GM12874 (cell line): ENCODE measurements around the gene AURKAIP1.

Experiments
- CTCF ChIP-seq: IDR thresholded peaks from 2 replicates; pipeline ENCODE4 v1.5.1; 2011; ENCODE audit warnings: low read depth, mild to moderate bottlenecking, control low read depth, low read length, moderate library complexity; ENCODE audit not compliant: insufficient read depth

The AURKAIP1 gene

GRCh38 chr1:1361982-1362423 lies 13.0 kb downstream of the AURKAIP1 start:
- no peak for TF ChIP-seq CTCF

DNA sequence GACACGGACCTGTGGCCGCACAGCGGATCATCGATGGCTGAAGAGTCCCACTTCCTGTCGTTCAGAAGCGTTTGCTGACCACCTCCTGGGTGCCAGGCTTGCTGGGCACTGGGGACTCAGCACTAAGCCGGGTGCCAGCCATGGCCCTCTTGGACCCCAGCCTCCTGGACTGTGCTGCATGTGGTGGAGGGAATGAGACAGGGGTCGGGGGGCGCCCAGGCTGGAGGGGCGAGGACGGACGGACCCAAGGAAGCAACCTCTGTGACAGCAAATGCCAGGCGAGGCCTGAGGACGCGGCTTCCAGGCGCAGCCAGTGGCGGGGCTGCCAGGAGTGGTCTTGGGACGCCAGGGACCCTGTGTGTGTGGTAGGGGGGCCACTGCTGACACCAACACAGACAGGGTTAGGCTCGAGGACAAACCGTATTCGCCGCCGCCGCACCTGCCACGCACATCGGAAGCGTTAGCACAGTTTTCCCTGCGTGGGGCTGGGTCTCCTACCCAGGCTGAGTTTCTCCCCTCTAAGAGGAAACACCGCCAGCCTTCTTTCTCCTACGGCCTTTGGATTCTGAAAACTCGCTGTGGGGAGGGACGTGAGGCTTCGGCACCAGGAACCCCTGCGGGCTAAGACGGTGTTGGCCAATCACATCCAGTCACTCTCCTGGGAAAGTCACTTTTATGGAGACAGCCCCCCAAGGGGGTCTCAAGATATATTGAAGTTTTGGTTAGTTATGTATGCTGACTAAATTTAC lies 13.6 kb downstream of the AURKAIP1 start:
- no peak for TF ChIP-seq CTCF

- no peak for TF ChIP-seq CTCF
Measured at GRCh38 chr1:1360506-1361169, 14.4 kb downstream of the AURKAIP1 start.

DNA sequence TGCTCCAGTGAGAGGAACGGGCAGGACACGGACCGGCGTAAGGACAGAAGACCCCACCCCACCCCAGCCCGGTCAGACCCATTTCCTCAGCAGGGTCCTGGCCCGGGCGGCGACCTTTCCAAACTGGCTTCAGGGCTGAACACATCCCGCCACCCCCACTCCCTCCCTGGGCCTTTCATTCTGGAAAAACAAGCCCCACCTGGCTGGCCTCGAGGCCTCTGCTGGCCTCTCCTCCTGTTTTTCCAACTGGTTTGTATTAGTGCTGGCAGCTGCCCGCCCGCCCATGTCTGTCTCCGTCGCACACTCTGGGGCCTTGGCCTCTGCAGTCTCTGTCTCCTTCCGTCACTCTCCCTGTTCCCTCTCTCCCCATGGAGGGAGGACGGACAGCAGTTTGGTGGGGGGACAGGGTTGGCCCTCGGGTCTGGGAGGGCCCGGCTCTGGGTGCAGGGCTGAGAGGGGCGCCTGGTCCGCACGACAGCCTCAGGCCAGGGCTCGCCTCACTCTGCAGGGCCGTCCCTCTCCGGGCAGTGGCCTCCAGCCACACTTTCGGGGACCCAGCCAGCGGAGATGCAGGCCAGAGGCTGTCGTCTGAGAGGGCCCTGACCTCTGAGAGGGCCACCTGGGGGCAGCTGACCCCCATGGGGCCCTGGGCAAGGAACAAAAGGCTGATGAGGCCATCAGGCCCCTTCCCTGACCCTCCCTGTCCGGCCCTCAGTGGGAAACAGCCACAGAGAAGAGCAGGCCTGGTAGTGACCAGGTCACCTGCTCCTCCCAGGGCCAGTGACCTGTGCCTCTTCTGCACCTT lies 15.1 kb downstream of the AURKAIP1 start:
- TF ChIP-seq CTCF = no peak

DNA sequence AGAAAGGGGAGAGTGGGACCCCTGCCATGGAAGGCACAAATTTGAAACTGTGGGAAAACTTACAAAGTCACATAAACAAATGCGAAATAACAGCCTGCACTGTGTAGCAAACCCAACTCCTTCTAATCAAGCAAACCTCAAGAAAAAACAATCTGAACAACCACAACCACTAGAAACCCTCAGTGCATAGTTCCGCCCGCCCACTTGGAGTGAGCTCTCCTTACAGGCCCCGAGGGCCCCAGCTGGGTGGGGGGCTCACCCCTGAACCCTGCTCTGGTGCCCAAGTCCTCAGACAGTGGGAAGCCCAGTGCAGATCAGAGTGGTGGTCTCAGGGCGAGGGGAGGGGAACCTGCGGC lies 15.7 kb downstream of the AURKAIP1 start:
- TF ChIP-seq CTCF = no peak

GRCh38 chr1:1358433-1359271 lies 16.4 kb downstream of the AURKAIP1 start, which contains the start of gene MXRA8:
TSS of gene MXRA8 (minus strand) at chr1:1358555. CDS start at chr1:1358504, 51 bp downstream.
- no peak for TF ChIP-seq CTCF
